NCI-H1105 treated with DMSO at 0.1 percent for 48 hours (cell line): ENCODE results near the gene DHRS7B.
"Not testable (repeated sequence)": the region's sequence is repeated elsewhere in the genome, so short reads cannot be mapped to it uniquely, and the experiment has no call there.

Experiments
- DNase-seq: peaks from one replicate; lab custom pipeline; 2025; lab: John Stamatoyannopoulos, UW

DHRS7B gene

GRCh38 chr17:21210411-21211076, 83.8 kb downstream of the DHRS7B start:
- no peak for DNase-seq

GRCh38 chr17:21211825-21212479, 85.2 kb downstream of the DHRS7B start:
- no peak for DNase-seq

GRCh38 chr17:21212826-21213637, 86.3 kb downstream of the DHRS7B start:
- no peak for DNase-seq

GRCh38 chr17:21213638-21214014, 86.9 kb downstream of the DHRS7B start:
- DNase-seq = peak; percentile 67

GRCh38 chr17:21214015-21214776, 87.4 kb downstream of the DHRS7B start, which contains the start of gene TMEM11:
TMEM11 (minus strand) TSS chr17:21214161; CDS start chr17:21214152, 9 bp downstream.
- peak; percentile 98 for DNase-seq

- DNase-seq = no peak
Measured at GRCh38 chr17:21214777-21215541, 88.2 kb downstream of the DHRS7B start.

GRCh38 chr17:21215935-21216334, 89.2 kb downstream of the DHRS7B start:
- no peak for DNase-seq

GRCh38 chr17:21217346-21217745, 90.6 kb downstream of the DHRS7B start:
- DNase-seq = no peak

GRCh38 chr17:21218101-21218500, 91.3 kb downstream of the DHRS7B start:
- DNase-seq = no peak

- DNase-seq = no peak
Measured at GRCh38 chr17:21218831-21219380, 92.1 kb downstream of the DHRS7B start.

- no peak for DNase-seq
Measured at GRCh38 chr17:21223086-21223485, 96.3 kb downstream of the DHRS7B start.

- DNase-seq = not testable (repeated sequence)
Measured at GRCh38 chr17:21227277-21227676, 100.5 kb downstream of the DHRS7B start.

- DNase-seq = no peak
Measured at GRCh38 chr17:21228111-21228510, 101.3 kb downstream of the DHRS7B start.

- no peak for DNase-seq
Measured at GRCh38 chr17:21228845-21229244, 102.1 kb downstream of the DHRS7B start.

GRCh38 chr17:21231533-21231932, 104.8 kb downstream of the DHRS7B start:
- DNase-seq = no peak

- DNase-seq = no peak
Measured at GRCh38 chr17:21232033-21232749, 105.4 kb downstream of the DHRS7B start.

GRCh38 chr17:21233581-21234347, 107.0 kb downstream of the DHRS7B start:
- DNase-seq = no peak

GRCh38 chr17:21235921-21236320, 109.2 kb downstream of the DHRS7B start:
- no peak for DNase-seq

- DNase-seq = peak; percentile 21
Measured at GRCh38 chr17:21239680-21240368, 113.1 kb downstream of the DHRS7B start.
